Measurements from ENCODE around the gene ZBTB16. TPM values are rescaled to one million over a fixed set of nuclear protein-coding genes. Genes with fewer than 3 reads are reported as not detected.

Gene ZBTB16
- total RNA-seq, 3 donors from 2014 or later, result 4.9 to 82.1 (median 48.8) TPM

GRCh38 chr11:114284021-114284420 lies 224.5 kb downstream of the ZBTB16 start:
- DNase-seq, result peak; percentile 45 to 68 (median 50)
- intact Hi-C loops (cut with DNase I, micrococcal nuclease), result no loop called here
- TF ChIP-seq CTCF (IDR thresholded peaks at IDR 0.05), result no peak
- Histone ChIP-seq H3K36me3 (ENCODE audit: low read depth) (no peaks in the 10 kb centered on the region), H3K4me3 (no peak overlapping the region), H3K9me3 (no peaks in the 10 kb centered on the region), H3K4me1 (ENCODE audit: low read depth) (no peaks in the 10 kb centered on the region)
- peak; percentile 65 for ATAC-seq

GRCh38 chr11:114284914-114285313 lies 225.4 kb downstream of the ZBTB16 start:
- no peak for DNase-seq
- no peaks in the 10 kb centered on the region for H3K9me3 ChIP-seq
- no peak overlapping the region for H3K4me3 ChIP-seq
- intact Hi-C loops (cut with DNase I, micrococcal nuclease), result no loop called here
- no peak for TF ChIP-seq CTCF (IDR thresholded peaks at IDR 0.05)
- ATAC-seq, result no peak
- H3K4me1 ChIP-seq (ENCODE audit: low read depth), result no peaks in the 10 kb centered on the region
- no peaks in the 10 kb centered on the region for H3K36me3 ChIP-seq (ENCODE audit: low read depth)

GRCh38 chr11:114285599-114285998 lies 226.1 kb downstream of the ZBTB16 start:
- H3K36me3 ChIP-seq (ENCODE audit: low read depth), result no peaks in the 10 kb centered on the region
- no peak overlapping the region for H3K4me3 ChIP-seq
- no peak for DNase-seq
- no peak for TF ChIP-seq CTCF (IDR thresholded peaks at IDR 0.05)
- no peak for ATAC-seq
- H3K4me1 ChIP-seq (ENCODE audit: low read depth), result no peaks in the 10 kb centered on the region
- no peaks in the 10 kb centered on the region for H3K9me3 ChIP-seq
- intact Hi-C loops (cut with DNase I, micrococcal nuclease), result no loop called here

- Histone ChIP-seq H3K36me3 (ENCODE audit: low read depth) (no peaks in the 10 kb centered on the region), H3K4me1 (ENCODE audit: low read depth) (no peaks in the 10 kb centered on the region), H3K9me3 (no peaks in the 10 kb centered on the region), H3K4me3 (no peak overlapping the region)
- no peak for TF ChIP-seq CTCF (IDR thresholded peaks at IDR 0.05)
- intact Hi-C loops (cut with DNase I, micrococcal nuclease), result no loop called here
- ATAC-seq, result no peak
- DNase-seq, result no peak
Observed at GRCh38 chr11:114286229-114286628, 226.7 kb downstream of the ZBTB16 start.

GRCh38 chr11:114287154-114287553 lies 227.6 kb downstream of the ZBTB16 start:
- Histone ChIP-seq H3K9me3 (no peaks in the 10 kb centered on the region), H3K4me1 (ENCODE audit: low read depth) (no peaks in the 10 kb centered on the region), H3K4me3 (no peak overlapping the region), H3K36me3 (ENCODE audit: low read depth) (no peaks in the 10 kb centered on the region)
- intact Hi-C loops (cut with DNase I, micrococcal nuclease), result no loop called here
- no peak for DNase-seq
- no peak for TF ChIP-seq CTCF (IDR thresholded peaks at IDR 0.05)
- no peak for ATAC-seq

GRCh38 chr11:114288136-114288535 lies 228.6 kb downstream of the ZBTB16 start:
- Histone ChIP-seq H3K36me3 (ENCODE audit: low read depth) (no peaks in the 10 kb centered on the region), H3K4me3 (no peak overlapping the region), H3K9me3 (no peaks in the 10 kb centered on the region), H3K4me1 (ENCODE audit: low read depth) (no peaks in the 10 kb centered on the region)
- DNase-seq (no peak), ATAC-seq (no peak)
- intact Hi-C loops (cut with DNase I, micrococcal nuclease), result no loop called here
- no peak for TF ChIP-seq CTCF (IDR thresholded peaks at IDR 0.05)

Data from mucosa of descending colon (tissue), 3 donors.